Heart left ventricle (tissue), 16 donors: Measurements from ENCODE around the gene STPG1. TPM values are rescaled to one million over a fixed set of nuclear protein-coding genes. Genes with fewer than 3 reads are reported as not detected.

Experiments used
- ATAC-seq, 4 donors: fragments of 200-7000 bp; cut with Tn5 transposase; one replicate each; pipeline ENCODE4 v1.9.1; 2020 to 2022; ENCODE audit warnings: moderate library complexity in 4 of 4, mild to moderate bottlenecking in 3 of 4, moderate number of reproducible peaks in 1 of 4
- DNase-seq, 5 donors: peaks; one replicate each; pipeline ENCODE4 v3.0.0-alpha.2; 2020
- H3K27ac ChIP-seq, 12 donors: fragments of 200-600 bp; sonication (generic) in 4 of 12; one replicate each; pipeline versions ENCODE4 v1.5.0 to v1.8.0; 2016 to 2022; ENCODE audit warnings: mild to moderate bottlenecking in 2 of 12
- H3K27me3 ChIP-seq, 9 donors: fragments of 200-600 bp; sonication (generic) in 2 of 9; one replicate each; pipeline versions ENCODE4 v1.5.1 to v1.8.0; 2016 to 2022; ENCODE audit warnings: mild to moderate bottlenecking in 3 of 9
- H3K36me3 ChIP-seq, 9 donors: fragments of 200-600 bp; sonication (generic) in 2 of 9; one replicate each; pipeline versions ENCODE4 v1.5.0 to v1.8.0; 2018 to 2022; ENCODE audit warnings: mild to moderate bottlenecking in 2 of 9
- H3K4me1 ChIP-seq, 12 donors: fragments of 200-600 bp; sonication (generic) in 4 of 12; one replicate each; pipeline versions ENCODE4 v1.5.0 to v1.8.0; 2016 to 2022; ENCODE audit warnings: mild to moderate bottlenecking in 3 of 12
- H3K4me3 ChIP-seq, 12 donors: fragments of 200-600 bp; sonication (generic) in 4 of 12; one replicate each; pipeline versions ENCODE4 v1.5.0 to v1.8.0; 2017 to 2022; ENCODE audit warnings: mild to moderate bottlenecking in 9 of 12, moderate library complexity in 4 of 12
- H3K9me3 ChIP-seq, 12 donors: fragments of 200-600 bp; sonication (generic) in 4 of 12; one replicate each; pipeline versions ENCODE4 v1.5.0 to v1.8.0; 2016 to 2022; ENCODE audit warnings: mild to moderate bottlenecking in 1 of 12
- POLR2A ChIP-seq, 2 donors: fragments of 450-650 bp; IDR thresholded peaks; one replicate each; pipeline ENCODE4 v1.6.1; 2017; ENCODE audit warnings: antibody characterized with exemption in 2 of 2, mild to moderate bottlenecking in 2 of 2, moderate library complexity in 2 of 2
- WGBS, 4 donors: extraction: QIAGEN DNeasy Blood & Tissue Kit in 2 of 4; methylation state at CpG; one replicate each; pipeline versions ENCODE4 v1.1.5 to v1.1.7; 2013 to 2018; 5-methylcytosine and 5-hydroxymethylcytosine counted together
- intact Hi-C, 10 donors: fragments of 100-400 bp; cut with DNase I; formaldehyde crosslinking; loops; one replicate each; pipeline versions ENCODE4 v1.11.1 to v1.14.2; 2022
- polyA plus RNA-seq, 2 donors: library from polyadenylated mRNA; stranded (reverse); fragments of 200-250 nt; gene quantifications; one replicate each; pipeline ENCODE4 v1.2.3, GENCODE V29; 2013
- total RNA-seq, 9 donors: library from RNA; depleted of rRNA in 2 of 9; stranded (reverse); fragments of >200 nt in 2 of 9; fragmentation: NEBNext Ultra II Directional in 3 of 9; extraction: Animal tissue kit (Norgen Biotek cat#: 25700) in 3 of 9; gene quantifications; one replicate each; pipeline versions ENCODE4 v1.1.0 to v1.2.4, GENCODE V29; 2016 to 2023
- TF ChIP-seq, protein P1 (sequence below), 12 donors: fragments of 200-600 bp; sonication (generic) in 4 of 12; IDR thresholded peaks; one replicate each; pipeline versions ENCODE4 v1.5.0 to v1.8.0; 2018 to 2022; ENCODE audit warnings: antibody characterized with exemption in 12 of 12, mild to moderate bottlenecking in 5 of 12
- donor health status: ischemic (EF 13 %, LVEDD 7.1; RV severe dilation, severe dysfunction).
- donor health status: healthy with polysubstance abuse.
- donor health status: DM: no; HTN: yes; CAD: no.
- donor health status: DM: no; HTN: no; CAD: no.
- donor health status: ischemic (EF 25% LVEDD 6.9; RV normal size, moderate dysfunction).
- donor health status: ischemic (EF 25% LVEDD 5.7; RV mildly dilated, moderate dysfunction).
- donor health status: healthy.
- donor health status: DM: yes; HTN: yes; CAD: no.
- donor health status: ischemic (EF 35%, LVEDD 5.7; RV mildly dilated, moderate dysfunction).
- donor health status: nonischemic (EF 11% LVEDD 7.7; RV severe dilation, severe dysfunction).
- donor health status: DM: yes; HTN: yes; CAD: no.
- donor health status: PGD.
- donor health status: ischemic (EF 29% LVEDD 5.4; RV normal size, mild dysfunction).
- donor health status: nonischemic (EF 23%, LVEDD 6.1; RV moderate dilation, normal function).

Gene STPG1
- total and polyA plus RNA-seq, 11 donors = 3.8 to 6.9 (median 4.8) TPM

- peaks cover 10 to 65% (median 36%) of the 10 kb centered on the region in 9 donors for H3K27me3 ChIP-seq
- no peaks in the 10 kb centered on the region for H3K9me3 ChIP-seq
- H3K4me1 ChIP-seq = peaks cover 0 to 17% (median 7%) of the 10 kb centered on the region in 12 donors
- DNase-seq = no peak
- ATAC-seq = no peak
- no peak overlapping the region for H3K27ac ChIP-seq
- no peak overlapping the region for H3K4me3 ChIP-seq
- no peaks in the 10 kb centered on the region for H3K36me3 ChIP-seq
- 89 to 94% (median 92%) methylated on average over 5 to 6 of the region's 6 CpGs for WGBS, 4 donors
- TF ChIP-seq, protein P1, sequence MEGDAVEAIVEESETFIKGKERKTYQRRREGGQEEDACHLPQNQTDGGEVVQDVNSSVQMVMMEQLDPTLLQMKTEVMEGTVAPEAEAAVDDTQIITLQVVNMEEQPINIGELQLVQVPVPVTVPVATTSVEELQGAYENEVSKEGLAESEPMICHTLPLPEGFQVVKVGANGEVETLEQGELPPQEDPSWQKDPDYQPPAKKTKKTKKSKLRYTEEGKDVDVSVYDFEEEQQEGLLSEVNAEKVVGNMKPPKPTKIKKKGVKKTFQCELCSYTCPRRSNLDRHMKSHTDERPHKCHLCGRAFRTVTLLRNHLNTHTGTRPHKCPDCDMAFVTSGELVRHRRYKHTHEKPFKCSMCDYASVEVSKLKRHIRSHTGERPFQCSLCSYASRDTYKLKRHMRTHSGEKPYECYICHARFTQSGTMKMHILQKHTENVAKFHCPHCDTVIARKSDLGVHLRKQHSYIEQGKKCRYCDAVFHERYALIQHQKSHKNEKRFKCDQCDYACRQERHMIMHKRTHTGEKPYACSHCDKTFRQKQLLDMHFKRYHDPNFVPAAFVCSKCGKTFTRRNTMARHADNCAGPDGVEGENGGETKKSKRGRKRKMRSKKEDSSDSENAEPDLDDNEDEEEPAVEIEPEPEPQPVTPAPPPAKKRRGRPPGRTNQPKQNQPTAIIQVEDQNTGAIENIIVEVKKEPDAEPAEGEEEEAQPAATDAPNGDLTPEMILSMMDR (IDR thresholded peaks at IDR 0.05) = no peak
- no peak for TF ChIP-seq POLR2A (IDR thresholded peaks at IDR 0.05)
- intact Hi-C loops = no loop called here
Observed at GRCh38 chr1:24317081-24317480, 96.5 kb downstream of the STPG1 start.

DNA sequence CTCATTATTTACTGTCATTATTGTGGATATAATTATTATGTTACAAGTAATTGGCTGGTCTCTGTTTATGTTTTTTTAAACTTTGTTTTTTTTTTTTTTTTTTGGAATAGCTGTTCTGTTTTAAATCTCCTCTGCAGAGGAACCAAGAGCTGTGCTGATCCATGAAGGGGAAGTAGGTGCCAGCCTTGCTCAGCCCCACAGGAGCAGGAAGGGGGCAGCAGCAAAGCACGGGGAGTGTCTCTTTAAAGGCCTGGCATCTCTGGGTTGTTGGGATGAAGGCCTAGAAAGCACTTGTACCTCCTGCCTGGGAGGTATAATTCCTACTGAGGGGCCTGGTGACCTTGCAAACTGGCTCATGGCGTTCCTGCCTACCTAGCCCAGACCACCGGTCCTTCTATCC is 96.9 kb downstream of the STPG1 start:
- TF ChIP-seq, protein P1 (IDR thresholded peaks at IDR 0.05) = no peak
- no peak for TF ChIP-seq POLR2A (IDR thresholded peaks at IDR 0.05)
- WGBS, 4 donors = 72 to 85% (median 80%) methylated on average over 3 of the region's 3 CpGs
- no peaks in the 10 kb centered on the region for H3K36me3 ChIP-seq

DNA sequence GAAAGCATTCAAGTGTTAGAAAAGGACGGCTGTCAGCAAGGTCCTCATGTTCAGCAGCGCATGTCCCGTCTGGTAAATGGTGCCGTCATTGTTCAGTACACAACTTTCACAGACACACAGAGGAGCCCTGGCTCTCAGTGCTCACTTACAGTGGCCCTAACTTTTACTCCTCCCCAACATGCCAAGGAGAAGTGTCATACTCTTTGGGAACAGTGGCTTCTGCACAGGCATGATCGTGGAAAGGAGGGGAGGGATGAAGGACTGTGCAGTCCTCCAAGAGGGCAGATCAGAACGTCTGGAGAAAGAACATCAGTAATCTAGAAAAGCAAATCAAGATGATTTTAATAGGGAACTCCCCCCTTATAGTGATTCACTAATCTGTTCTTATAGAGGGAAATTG is 98.2 kb downstream of the STPG1 start:
- TF ChIP-seq POLR2A (IDR thresholded peaks at IDR 0.05) = no peak
- TF ChIP-seq, protein P1 (IDR thresholded peaks at IDR 0.05) = no peak
- H3K4me1 ChIP-seq = peaks cover 0 to 11% (median 0%) of the 10 kb centered on the region in 12 donors
- no peaks in the 10 kb centered on the region for H3K9me3 ChIP-seq
- H3K4me3 ChIP-seq = no peak overlapping the region
- intact Hi-C loops = no loop called here
- ATAC-seq = no peak
- H3K27ac ChIP-seq = no peak overlapping the region
- no peak for DNase-seq
- H3K27me3 ChIP-seq = peaks cover 3 to 54% (median 29%) of the 10 kb centered on the region in 9 donors
- no peaks in the 10 kb centered on the region for H3K36me3 ChIP-seq
- WGBS, 4 donors = 58 to 67% (median 62%) methylated on average over 6 of the region's 6 CpGs

More for the DNA sequence above, 96.9 kb downstream of the STPG1 start:
- Histone ChIP-seq H3K27ac (no peak overlapping the region), H3K4me1 (peaks cover 0 to 12% (median 2%) of the 10 kb centered on the region in 12 donors), H3K27me3 (peaks cover 10 to 61% (median 34%) of the 10 kb centered on the region in 9 donors), H3K9me3 (no peaks in the 10 kb centered on the region), H3K4me3 (no peak overlapping the region)
- intact Hi-C loops = no loop called here
- DNase-seq = no peak
- no peak for ATAC-seq

- Histone ChIP-seq H3K9me3 (no peaks in the 10 kb centered on the region), H3K36me3 (no peaks in the 10 kb centered on the region), H3K4me1 (no peaks in the 10 kb centered on the region), H3K4me3 (no peak overlapping the region), H3K27ac (no peak overlapping the region), H3K27me3 (peaks cover 0 to 20% (median under 1%) of the 10 kb centered on the region in 9 donors)
- no peak for TF ChIP-seq POLR2A (IDR thresholded peaks at IDR 0.05)
- TF ChIP-seq, protein P1 (IDR thresholded peaks at IDR 0.05) = no peak
- DNase-seq (no peak), ATAC-seq (no peak)
- 81 to 100% (median 88%) methylated on average over 1 of the region's 1 CpG for WGBS, 4 donors
- intact Hi-C loops = no loop called here
Observed at GRCh38 chr1:24311741-24312140, 101.8 kb downstream of the STPG1 start.
